ENCODE results near the gene GAB3.

The GAB3 gene

GRCh38 chrX:154750301-154751202, at the start of gene GAB3:
Gene GAB3, minus strand, starts transcription at chrX:154751077. Its CDS starts 52 bp downstream, at chrX:154751025.
- Histone ChIP-seq H3K36me3 (ENCODE audit: insufficient read depth, low read length) (no peaks in the 10 kb centered on the region), H3F3A (ENCODE audit: insufficient read depth, low read length) (no peaks in the 10 kb centered on the region), H3K4me1 (ENCODE audit: insufficient read depth, low read length, severe bottlenecking) (peaks cover 16% of the 10 kb centered on the region), H3K4me2 (ENCODE audit: low read length) (peak within 1 kb of the TSS; percentile 61), H3K9me3 (ENCODE audit: low read length) (no peaks in the 10 kb centered on the region), H3K4me3 (ENCODE audit: low read depth, low read length, poor library complexity, severe bottlenecking) (peak within 1 kb of the TSS; percentile 56), H3K79me2 (ENCODE audit: insufficient read depth, low read length) (no peaks in the 10 kb centered on the region), H4K20me1 (ENCODE audit: insufficient read depth, low read length) (no peaks in the 10 kb centered on the region), H3K9ac (ENCODE audit: low read length) (peak within 1 kb of the TSS; percentile 49; the same call in 1 of the 2 replicates), H2AFZ (ENCODE audit: low read length) (no peak within 1 kb of the TSS), H3K27me3 (ENCODE audit: insufficient read depth, low read length) (no peaks in the 10 kb centered on the region), H3K9me2 (ENCODE audit: low read depth, low read length) (no peaks in the 10 kb centered on the region), H3K27ac (ENCODE audit: low read depth, low read length, poor library complexity, severe bottlenecking) (no peak within 1 kb of the TSS)
- TF ChIP-seq EZH2 (IDR thresholded peaks at IDR 0.05; ENCODE audit: borderline replicate concordance, low read length), result no peak
- TF ChIP-seq CTCF (IDR thresholded peaks at IDR 0.05; ENCODE audit: low read length), result no peak

- Histone ChIP-seq H3K9me2 (ENCODE audit: low read depth, low read length) (no peaks in the 10 kb centered on the region), H3K4me2 (ENCODE audit: low read length) (no peak overlapping the region), H3K4me1 (ENCODE audit: insufficient read depth, low read length, severe bottlenecking) (peaks cover 10% of the 10 kb centered on the region), H3F3A (ENCODE audit: insufficient read depth, low read length) (no peaks in the 10 kb centered on the region), H3K27me3 (ENCODE audit: insufficient read depth, low read length) (no peaks in the 10 kb centered on the region), H3K4me3 (ENCODE audit: low read depth, low read length, poor library complexity, severe bottlenecking) (no peak overlapping the region), H3K79me2 (ENCODE audit: insufficient read depth, low read length) (no peaks in the 10 kb centered on the region), H4K20me1 (ENCODE audit: insufficient read depth, low read length) (no peaks in the 10 kb centered on the region), H3K27ac (ENCODE audit: low read depth, low read length, poor library complexity, severe bottlenecking) (no peak overlapping the region), H3K9ac (ENCODE audit: low read length) (no peak overlapping the region), H3K9me3 (ENCODE audit: low read length) (no peaks in the 10 kb centered on the region), H3K36me3 (ENCODE audit: insufficient read depth, low read length) (no peaks in the 10 kb centered on the region), H2AFZ (ENCODE audit: low read length) (no peak overlapping the region)
- TF ChIP-seq CTCF (IDR thresholded peaks at IDR 0.05; ENCODE audit: low read length) (no peak), EZH2 (IDR thresholded peaks at IDR 0.05; ENCODE audit: borderline replicate concordance, low read length) (no peak)
Observed at GRCh38 chrX:154799556-154800348, 48.9 kb upstream of the GAB3 start.

GRCh38 chrX:154797006-154797405, 46.1 kb upstream of the GAB3 start:
- H3K4me3 ChIP-seq (ENCODE audit: low read depth, low read length, poor library complexity, severe bottlenecking), result no peak overlapping the region
- no peaks in the 10 kb centered on the region for H4K20me1 ChIP-seq (ENCODE audit: insufficient read depth, low read length)
- H3K27me3 ChIP-seq (ENCODE audit: insufficient read depth, low read length), result no peaks in the 10 kb centered on the region
- peaks cover 10% of the 10 kb centered on the region for H3K4me1 ChIP-seq (ENCODE audit: insufficient read depth, low read length, severe bottlenecking)
- H3K4me2 ChIP-seq (ENCODE audit: low read length), result no peak overlapping the region
- no peaks in the 10 kb centered on the region for H3F3A ChIP-seq (ENCODE audit: insufficient read depth, low read length)
- no peak overlapping the region for H2AFZ ChIP-seq (ENCODE audit: low read length)
- H3K79me2 ChIP-seq (ENCODE audit: insufficient read depth, low read length), result no peaks in the 10 kb centered on the region
- H3K9me2 ChIP-seq (ENCODE audit: low read depth, low read length), result no peaks in the 10 kb centered on the region
- no peak overlapping the region for H3K9ac ChIP-seq (ENCODE audit: low read length)
- no peaks in the 10 kb centered on the region for H3K36me3 ChIP-seq (ENCODE audit: insufficient read depth, low read length)
- TF ChIP-seq EZH2 (IDR thresholded peaks at IDR 0.05; ENCODE audit: borderline replicate concordance, low read length), result no peak
- no peak for TF ChIP-seq CTCF (IDR thresholded peaks at IDR 0.05; ENCODE audit: low read length)
- no peaks in the 10 kb centered on the region for H3K9me3 ChIP-seq (ENCODE audit: low read length)
- no peak overlapping the region for H3K27ac ChIP-seq (ENCODE audit: low read depth, low read length, poor library complexity, severe bottlenecking)
